HG02973 (cell line): ENCODE results near the gene ACMSD.
"Not testable (repeated sequence)": the region's sequence is repeated elsewhere in the genome, so short reads cannot be mapped to it uniquely, and the experiment has no call there.

ENCODE experiments used
- ATAC-seq: cut with Tn5 transposase; IDR thresholded peaks from one replicate; pipeline ENCODE4 v1.9.1; 2021; ENCODE audit warnings: moderate library complexity; ENCODE audit not compliant: unreplicated experiment

The ACMSD gene

GRCh38 chr2:134838143-134838620, at the start of gene ACMSD:
Gene ACMSD, plus strand, starts transcription at chr2:134838616. Its CDS starts 67 bp downstream, at chr2:134838683.
- no peak for ATAC-seq

- ATAC-seq, result no peak
These were observed 47.9 kb upstream of the ACMSD start for GRCh38 chr2:134790487-134790886.

- ATAC-seq, result no peak
These were observed 46.8 kb upstream of the ACMSD start for GRCh38 chr2:134791616-134792015.

- no peak for ATAC-seq
These were observed 46.2 kb upstream of the ACMSD start for GRCh38 chr2:134792186-134792585.

- no peak for ATAC-seq
These were observed 42.7 kb upstream of the ACMSD start for GRCh38 chr2:134795765-134796164.

- ATAC-seq, result no peak
These were observed 42.0 kb upstream of the ACMSD start for GRCh38 chr2:134796373-134796772.

GRCh38 chr2:134799936-134800335, 38.5 kb upstream of the ACMSD start:
- ATAC-seq, result no peak

GRCh38 chr2:134800341-134800740, 38.1 kb upstream of the ACMSD start:
- ATAC-seq, result no peak

- not testable (repeated sequence) for ATAC-seq
These were observed 34.6 kb upstream of the ACMSD start for GRCh38 chr2:134803609-134804405.

- no peak for ATAC-seq
These were observed 22.7 kb upstream of the ACMSD start for GRCh38 chr2:134815741-134816140.

GRCh38 chr2:134818321-134818720, 20.1 kb upstream of the ACMSD start:
- ATAC-seq, result no peak

- ATAC-seq, result no peak
These were observed 19.1 kb upstream of the ACMSD start for GRCh38 chr2:134819334-134819733.

GRCh38 chr2:134823431-134823830, 15.0 kb upstream of the ACMSD start:
- ATAC-seq, result no peak

- ATAC-seq, result no peak
These were observed 14.6 kb upstream of the ACMSD start for GRCh38 chr2:134823832-134824231.

- ATAC-seq, result not testable (repeated sequence)
These were observed 12.7 kb upstream of the ACMSD start for GRCh38 chr2:134825716-134826115.

GRCh38 chr2:134835471-134835870, 2.9 kb upstream of the ACMSD start:
- no peak for ATAC-seq

- ATAC-seq, result no peak
These were observed 1.4 kb upstream of the ACMSD start for GRCh38 chr2:134836986-134837385.

GRCh38 chr2:134839649-134840048, 1.2 kb downstream of the ACMSD start:
- ATAC-seq, result no peak

- no peak for ATAC-seq
These were observed 4.6 kb downstream of the ACMSD start for GRCh38 chr2:134842930-134843490.

GRCh38 chr2:134843968-134844367, 5.6 kb downstream of the ACMSD start:
- ATAC-seq, result no peak

- no peak for ATAC-seq
These were observed 6.6 kb downstream of the ACMSD start for GRCh38 chr2:134845028-134845427.

- no peak for ATAC-seq
These were observed 7.3 kb downstream of the ACMSD start for GRCh38 chr2:134845719-134846118.
